ENCODE measurements around the gene BACE2. TPM values are rescaled to one million over a fixed set of nuclear protein-coding genes. Genes with fewer than 3 reads are reported as not detected.

Gene BACE2
- total RNA-seq, 1 donor from 2014 or later: 16.0 TPM

GRCh38 chr21:41247561-41248545 is 79.9 kb downstream of the BACE2 start:
- intact Hi-C loops (cut with micrococcal nuclease): no loop called here
- H3K27ac ChIP-seq (replicated peaks): no peak overlapping the region
- H3K4me1 ChIP-seq: peaks cover 11% of the 10 kb centered on the region
- H3K36me3 ChIP-seq: peaks cover 66% of the 10 kb centered on the region
- H3K9me3 ChIP-seq (replicated peaks): no peaks in the 10 kb centered on the region
- no peak overlapping the region for H3K4me3 ChIP-seq
- H3K27me3 ChIP-seq (ENCODE audit: low read depth): no peaks in the 10 kb centered on the region
- TF ChIP-seq CTCF (IDR thresholded peaks at IDR 0.05; ENCODE audit: borderline replicate concordance): no peak
- DNase-seq: no peak

GRCh38 chr21:41249476-41249875 is 81.5 kb downstream of the BACE2 start:
- TF ChIP-seq CTCF (IDR thresholded peaks at IDR 0.05; ENCODE audit: borderline replicate concordance): no peak
- peaks cover 73% of the 10 kb centered on the region for H3K36me3 ChIP-seq
- H3K27ac ChIP-seq (replicated peaks): no peak overlapping the region

GRCh38 chr21:41250519-41250918 is 82.6 kb downstream of the BACE2 start:
- Histone ChIP-seq H3K9me3 (replicated peaks) (peaks cover 12% of the 10 kb centered on the region), H3K4me1 (peaks cover 11% of the 10 kb centered on the region), H3K4me3 (no peak overlapping the region), H3K27me3 (ENCODE audit: low read depth) (no peaks in the 10 kb centered on the region), H3K27ac (replicated peaks) (no peak overlapping the region), H3K36me3 (peaks cover 78% of the 10 kb centered on the region)
- no peak for DNase-seq
- no peak for TF ChIP-seq CTCF (IDR thresholded peaks at IDR 0.05; ENCODE audit: borderline replicate concordance)
- intact Hi-C loops (cut with micrococcal nuclease): no loop called here

More at GRCh38 chr21:41249476-41249875, 81.5 kb downstream of the BACE2 start:
- DNase-seq: no peak
- peaks cover 11% of the 10 kb centered on the region for H3K4me1 ChIP-seq
- H3K27me3 ChIP-seq (ENCODE audit: low read depth): no peaks in the 10 kb centered on the region
- intact Hi-C loops (cut with micrococcal nuclease): no loop called here
- no peak overlapping the region for H3K4me3 ChIP-seq
- H3K9me3 ChIP-seq (replicated peaks): peaks cover 12% of the 10 kb centered on the region

GRCh38 chr21:41251961-41252642 is 84.1 kb downstream of the BACE2 start:
- Histone ChIP-seq H3K27me3 (ENCODE audit: low read depth) (no peaks in the 10 kb centered on the region), H3K36me3 (peaks cover 81% of the 10 kb centered on the region), H3K4me1 (peaks cover 11% of the 10 kb centered on the region), H3K9me3 (replicated peaks) (peaks cover 12% of the 10 kb centered on the region), H3K27ac (replicated peaks) (no peak overlapping the region), H3K4me3 (no peak overlapping the region)
- no peak for DNase-seq
- TF ChIP-seq CTCF (IDR thresholded peaks at IDR 0.05; ENCODE audit: borderline replicate concordance): no peak
- intact Hi-C loops (cut with micrococcal nuclease): no loop called here

- Histone ChIP-seq H3K4me1 (peaks cover 11% of the 10 kb centered on the region), H3K36me3 (peaks cover 80% of the 10 kb centered on the region), H3K27ac (replicated peaks) (no peak overlapping the region), H3K27me3 (ENCODE audit: low read depth) (no peaks in the 10 kb centered on the region), H3K9me3 (replicated peaks) (peaks cover 12% of the 10 kb centered on the region), H3K4me3 (no peak overlapping the region)
- no peak for DNase-seq
- intact Hi-C loops (cut with micrococcal nuclease): no loop called here
- no peak for TF ChIP-seq CTCF (IDR thresholded peaks at IDR 0.05; ENCODE audit: borderline replicate concordance)
Measured at GRCh38 chr21:41254090-41254700, 86.2 kb downstream of the BACE2 start.

Measured in left ventricle myocardium inferior (tissue), 1 donor.